ENCODE results near the gene MEX3C. TPM values are rescaled to one million over a fixed set of nuclear protein-coding genes. Genes with fewer than 3 reads are reported as not detected.

MEX3C gene
- polyA plus RNA-seq, 1 of the 3 experiments (the other 2 are of a cell fraction) = 25.1 TPM

DNA sequence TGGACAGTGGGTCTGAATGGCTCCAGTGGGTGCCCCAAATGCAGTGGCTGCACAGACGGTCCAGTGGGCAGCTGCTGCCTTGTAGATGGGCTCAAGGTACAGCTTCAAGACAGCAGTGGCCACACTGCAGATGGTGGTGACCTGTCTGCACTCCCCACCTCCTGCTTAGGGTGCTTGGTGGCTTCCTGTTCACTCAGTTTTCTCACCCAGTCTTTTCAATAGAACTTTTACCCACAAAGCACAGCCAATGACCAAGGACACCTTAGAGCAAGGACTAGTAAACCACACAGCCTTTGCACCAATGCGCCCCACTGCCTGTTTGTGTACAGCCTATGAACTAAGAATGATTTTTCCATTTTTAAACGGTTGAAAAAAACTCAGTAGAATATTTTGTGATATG is 34.9 kb downstream of the MEX3C start:
- no peak for TF ChIP-seq SIN3A (IDR thresholded peaks at IDR 0.05; ENCODE audit: borderline replicate concordance, low read depth, low read length)
- TF ChIP-seq NRF1 (IDR thresholded peaks at IDR 0.05; ENCODE audit: low read depth, low read length) = no peak
- TF ChIP-seq GABPA (IDR thresholded peaks at IDR 0.05; ENCODE audit: low read depth) = no peak
- no peak for TF ChIP-seq EP300 (IDR thresholded peaks at IDR 0.05; ENCODE audit: borderline replicate concordance in 1 of 2, low read depth in 1 of 2, low read length in 1 of 2)
- TF ChIP-seq PBX3 (IDR thresholded peaks at IDR 0.05) = no peak
- no peak for TF ChIP-seq FOXM1 (IDR thresholded peaks at IDR 0.05; ENCODE audit: low read depth)
- TF ChIP-seq TEAD4 (IDR thresholded peaks at IDR 0.05; ENCODE audit: borderline replicate concordance, insufficient read depth) = no peak
- no peak for TF ChIP-seq RXRA (IDR thresholded peaks at IDR 0.05; ENCODE audit: borderline replicate concordance, low read depth)
- no peak for TF ChIP-seq TCF12 (IDR thresholded peaks at IDR 0.05)
- no peak for TF ChIP-seq MEF2A (IDR thresholded peaks at IDR 0.05; ENCODE audit: borderline replicate concordance, low read depth)
- TF ChIP-seq POLR2AphosphoS5 (IDR thresholded peaks at IDR 0.05; ENCODE audit: low read depth, low read length) = no peak
- Histone ChIP-seq H3K4me3 (ENCODE audit: low read depth in 2 of 2, low read length in 1 of 2) (no peak overlapping the region), H3K79me2 (ENCODE audit: insufficient read depth) (no peaks in the 10 kb centered on the region), H3K4me2 (no peak overlapping the region), H3K36me3 (replicated peaks in 1 of 2; ENCODE audit: control insufficient read depth in 1 of 2, insufficient read depth in 2 of 2, low read length in 1 of 2) (peaks cover 0 to 4% of the 10 kb centered on the region in 2 experiments), H2AFZ (ENCODE audit: low read depth) (no peak overlapping the region), H3K27ac (ENCODE audit: low read depth in 2 of 2, low read length in 1 of 2) (no peak overlapping the region), H3F3A (replicated peaks; ENCODE audit: insufficient read depth) (no peaks in the 10 kb centered on the region), H3K9me3 (no peaks in the 10 kb centered on the region), H3K9me2 (no peaks in the 10 kb centered on the region), H3K4me1 (ENCODE audit: control insufficient read depth in 1 of 2, insufficient read depth in 2 of 2, low read depth in 1 of 2, low read length in 1 of 2) (no peaks in the 10 kb centered on the region; a peak in 1 of 4 replicates), H3K9ac (no peak overlapping the region), H4K20me1 (ENCODE audit: insufficient read depth) (no peaks in the 10 kb centered on the region), H3K27me3 (ENCODE audit: insufficient read depth) (no peaks in the 10 kb centered on the region)
- 60% methylated on average over 2 of the region's 3 CpGs for WGBS (ENCODE audit: low lambda C conversion rate)
- ChIA-PET POLR2A (no interaction called here), CTCF (interaction anchor here (0.6 kb wide), 1 partner anchor 52 kb away, joined by 3 read pairs; no protein-coding TSS in a partner anchor)
- no peak for DNase-seq

DNA sequence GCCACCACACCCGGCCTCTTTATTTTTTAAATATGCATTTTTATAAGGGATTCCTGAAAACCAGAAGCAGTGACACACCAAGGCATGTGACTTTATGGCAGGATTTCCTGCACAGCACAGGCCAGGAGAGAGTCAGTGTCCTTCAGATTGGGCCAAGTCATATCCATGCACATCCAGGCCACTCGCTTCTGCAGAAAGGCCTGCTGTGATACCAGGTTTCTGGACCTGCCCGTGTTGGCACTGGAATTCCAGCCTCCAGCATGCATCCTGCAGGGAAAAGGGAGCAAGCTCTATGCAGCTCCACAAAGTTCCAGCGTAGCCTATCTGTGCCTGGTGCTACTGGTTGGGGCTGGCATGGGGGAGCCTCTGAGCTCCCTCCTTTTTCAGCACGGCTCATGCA is 36.8 kb downstream of the MEX3C start:
- no peak for DNase-seq
- Histone ChIP-seq H4K20me1 (ENCODE audit: insufficient read depth) (no peaks in the 10 kb centered on the region), H3F3A (replicated peaks; ENCODE audit: insufficient read depth) (no peaks in the 10 kb centered on the region), H3K9ac (no peak overlapping the region), H3K4me2 (no peak overlapping the region), H3K79me2 (ENCODE audit: insufficient read depth) (no peaks in the 10 kb centered on the region), H2AFZ (ENCODE audit: low read depth) (no peak overlapping the region), H3K4me1 (ENCODE audit: control insufficient read depth in 1 of 2, insufficient read depth in 2 of 2, low read depth in 1 of 2, low read length in 1 of 2) (no peaks in the 10 kb centered on the region), H3K27ac (ENCODE audit: low read depth in 2 of 2, low read length in 1 of 2) (no peak overlapping the region), H3K9me3 (no peaks in the 10 kb centered on the region), H3K9me2 (0 out of 2 replicates have a peak, but pooled peaks cover under 1% of the 10 kb centered on the region), H3K36me3 (replicated peaks in 1 of 2; ENCODE audit: control insufficient read depth in 1 of 2, insufficient read depth in 2 of 2, low read length in 1 of 2) (no peaks in the 10 kb centered on the region), H3K27me3 (ENCODE audit: insufficient read depth) (no peaks in the 10 kb centered on the region), H3K4me3 (ENCODE audit: low read depth in 2 of 2, low read length in 1 of 2) (no peak overlapping the region)
- 73% methylated on average over 4 of the region's 5 CpGs for WGBS (ENCODE audit: low lambda C conversion rate)
- ChIA-PET CTCF (no interaction called here), POLR2A (interaction anchor here (0.9 kb wide), 1 partner anchor 37 kb away, joined by 3 read pairs; the partner anchor contains the start of gene MEX3C)
- no peak for TF ChIP-seq USF2 (IDR thresholded peaks at IDR 0.05; ENCODE audit: borderline replicate concordance, low read depth, low read length)
- no peak for TF ChIP-seq FOXM1 (IDR thresholded peaks at IDR 0.05; ENCODE audit: low read depth)
- TF ChIP-seq REST (IDR thresholded peaks at IDR 0.05; ENCODE audit: low read depth, low read length) = no peak
- no peak for TF ChIP-seq EZH2phosphoT487 (IDR thresholded peaks at IDR 0.05; ENCODE audit: borderline replicate concordance, low read depth)
- no peak for TF ChIP-seq IRF3 (IDR thresholded peaks at IDR 0.05; ENCODE audit: low read depth, low read length)
- no peak for TF ChIP-seq SMC3 (IDR thresholded peaks at IDR 0.05; ENCODE audit: low read depth, low read length)
- no peak for TF ChIP-seq CHD2 (IDR thresholded peaks at IDR 0.05; ENCODE audit: low read length, partially characterized antibody)
- TF ChIP-seq MEF2A (IDR thresholded peaks at IDR 0.05; ENCODE audit: borderline replicate concordance, low read depth) = no peak
- TF ChIP-seq FOXJ3 (CRISPR knock-in tag; IDR thresholded peaks at IDR 0.05) = no peak
- TF ChIP-seq GABPA (IDR thresholded peaks at IDR 0.05; ENCODE audit: low read depth) = no peak
- no peak for TF ChIP-seq FOSL2 (IDR thresholded peaks at IDR 0.05; ENCODE audit: borderline replicate concordance, low read depth)
- TF ChIP-seq EP300 (IDR thresholded peaks at IDR 0.05; ENCODE audit: borderline replicate concordance in 1 of 2, low read depth in 1 of 2, low read length in 1 of 2) = no peak
- TF ChIP-seq TCF12 (IDR thresholded peaks at IDR 0.05) = no peak
- no peak for TF ChIP-seq PBX3 (IDR thresholded peaks at IDR 0.05)
